Ishikawa (cell line): ENCODE results near the gene FTO.

Experiments
- CEBPB ChIP-seq: IDR thresholded peaks from 2 replicates; pipeline ENCODE4 v1.6.1; 2012
- CREB1 ChIP-seq: IDR thresholded peaks from 2 replicates; pipeline ENCODE4 v1.6.1; 2012; ENCODE audit warnings: low read depth
- EGR1 ChIP-seq: IDR thresholded peaks from 2 replicates; pipeline ENCODE4 v1.6.1; 2012
- EP300 ChIP-seq: IDR thresholded peaks from 2 replicates; pipeline ENCODE4 v1.6.1; 2012; ENCODE audit warnings: borderline replicate concordance
- FOXM1 ChIP-seq: IDR thresholded peaks from 2 replicates; pipeline ENCODE4 v1.6.1; 2012; ENCODE audit warnings: low read depth, borderline replicate concordance
- MAX ChIP-seq: IDR thresholded peaks from 2 replicates; pipeline ENCODE4 v1.6.1; 2012
- NFIC ChIP-seq: IDR thresholded peaks from 2 replicates; pipeline ENCODE4 v1.6.1; 2012
- RAD21 ChIP-seq: IDR thresholded peaks from 2 replicates; pipeline ENCODE4 v1.6.1; 2012; ENCODE audit warnings: low read depth
- REST ChIP-seq: IDR thresholded peaks from 2 replicates; pipeline ENCODE4 v1.6.1; 2012; ENCODE audit warnings: low read depth, mild to moderate bottlenecking
- TAF1 ChIP-seq: IDR thresholded peaks from 2 replicates; pipeline ENCODE4 v1.6.1; 2012; ENCODE audit warnings: low read depth, mild to moderate bottlenecking
- TCF12 ChIP-seq: IDR thresholded peaks from 2 replicates; pipeline ENCODE4 v1.6.1; 2012; ENCODE audit warnings: low read depth
- TEAD4 ChIP-seq: IDR thresholded peaks from 2 replicates; pipeline ENCODE4 v1.6.1; 2012
- USF1 ChIP-seq: IDR thresholded peaks from 2 replicates; pipeline ENCODE4 v1.6.1; 2012
- YY1 ChIP-seq: IDR thresholded peaks from 2 replicates; pipeline ENCODE4 v1.6.1; 2012; ENCODE audit warnings: low read depth

- TF ChIP-seq REST: no peak
- TF ChIP-seq MAX: no peak
- TF ChIP-seq TAF1: no peak
- no peak for TF ChIP-seq RAD21
- TF ChIP-seq TCF12: no peak
- TF ChIP-seq EP300: no peak
- TF ChIP-seq NFIC: no peak
- no peak for TF ChIP-seq YY1
- no peak for TF ChIP-seq EGR1
- TF ChIP-seq CEBPB: no peak
- TF ChIP-seq FOXM1: no peak
- no peak for TF ChIP-seq USF1
- TF ChIP-seq TEAD4: no peak
- no peak for TF ChIP-seq CREB1
Measured at GRCh38 chr16:54153240-54153934, 449.4 kb downstream of the FTO start.
